Measurements from ENCODE around the gene JAZF1. TPM values are rescaled to one million over a fixed set of nuclear protein-coding genes. Genes with fewer than 3 reads are reported as not detected.

Gene JAZF1
- total RNA-seq, 1 experiment from 2014 or later = 3.4 TPM

DNA sequence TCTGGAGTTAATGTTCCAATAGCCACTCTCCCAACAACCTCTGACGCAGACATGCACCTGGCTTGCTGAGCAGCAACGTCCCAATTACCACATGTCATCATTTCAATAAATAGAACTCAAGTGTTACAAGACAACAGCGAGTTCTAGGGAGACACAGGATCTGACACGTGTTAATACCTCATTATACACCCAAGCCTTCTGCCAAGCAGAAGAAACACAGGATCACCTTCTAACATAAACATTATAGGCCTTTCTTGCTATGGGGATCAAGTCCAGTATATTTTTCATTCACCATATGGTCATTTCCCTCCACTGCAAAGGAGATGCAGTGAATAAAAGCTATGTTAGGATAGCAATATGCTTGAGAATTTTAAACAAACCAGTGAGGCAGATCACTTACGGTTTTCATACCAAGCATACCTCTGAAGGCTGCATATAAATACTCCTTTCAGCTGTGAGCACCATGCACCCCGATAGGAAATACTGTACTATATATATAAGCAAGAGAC is 74.2 kb downstream of the JAZF1 start:
- no peak for DNase-seq (ENCODE audit: low read depth, low spot score)
- H3K79me2 ChIP-seq (ENCODE audit: insufficient read depth, low read length) = no peaks in the 10 kb centered on the region
- ChIA-PET CTCF (no interaction called here), RAD21 (ENCODE audit: low non-redundant PET in 1 of 2, low total read pairs in 2 of 2, uncharacterized antibody in 2 of 2, unreplicated experiment in 2 of 2) (no interaction called here), POLR2A (no interaction called here)
- no peak overlapping the region for H3K9ac ChIP-seq (ENCODE audit: low read length)
- H3K9me2 ChIP-seq (ENCODE audit: insufficient read depth) = no peaks in the 10 kb centered on the region
- H2AFZ ChIP-seq (ENCODE audit: low read depth, low read length, poor library complexity, severe bottlenecking) = no peak overlapping the region
- no peaks in the 10 kb centered on the region for H3K9me3 ChIP-seq (ENCODE audit: control insufficient read depth in 1 of 2, insufficient read depth in 1 of 2, low read depth in 1 of 2, low read length in 2 of 2)
- ATAC-seq = no peak
- H3K27ac ChIP-seq (ENCODE audit: low read depth, low read length) = no peak overlapping the region
- TF ChIP-seq SIN3A (IDR thresholded peaks at IDR 0.05; ENCODE audit: low read depth) = no peak
- TF ChIP-seq ELF1 (IDR thresholded peaks at IDR 0.05; ENCODE audit: borderline replicate concordance, low read depth) = no peak
- no peak for TF ChIP-seq EZH2 (IDR thresholded peaks at IDR 0.05)
- no peak for TF ChIP-seq YY1 (IDR thresholded peaks at IDR 0.05; ENCODE audit: extremely low read depth, insufficient replicate concordance, low read depth, low read length)
- no peak for TF ChIP-seq SRF (IDR thresholded peaks at IDR 0.05; ENCODE audit: low read depth)
- no peak for TF ChIP-seq TCF7L2 (IDR thresholded peaks at IDR 0.05; ENCODE audit: borderline replicate concordance, extremely low read depth, insufficient read depth, insufficient read length)
- TF ChIP-seq MAX (IDR thresholded peaks at IDR 0.05) = no peak
- no peak for TF ChIP-seq SP1 (IDR thresholded peaks at IDR 0.05; ENCODE audit: low read depth)
- no peak for TF ChIP-seq POLR2A (IDR thresholded peaks at IDR 0.05; ENCODE audit: borderline replicate concordance, extremely low read depth, insufficient read depth, insufficient read length)
- no peak for TF ChIP-seq EZH2phosphoT487 (IDR thresholded peaks at IDR 0.05; ENCODE audit: borderline replicate concordance)
- TF ChIP-seq EGR1 (IDR thresholded peaks at IDR 0.05; ENCODE audit: low read depth) = no peak
- no peak for TF ChIP-seq REST (IDR thresholded peaks at IDR 0.05; ENCODE audit: low read depth)
- TF ChIP-seq FOSL1 (IDR thresholded peaks at IDR 0.05; ENCODE audit: low read depth) = no peak
- TF ChIP-seq CBX3 (IDR thresholded peaks at IDR 0.05; ENCODE audit: low read depth) = no peak
- TF ChIP-seq CEBPB (IDR thresholded peaks at IDR 0.05; ENCODE audit: low read depth) = no peak
- TF ChIP-seq ZFX (IDR thresholded peaks at IDR 0.05) = no peak
- no peak for TF ChIP-seq JUND (IDR thresholded peaks at IDR 0.05)
- no peak for TF ChIP-seq ZNF274 (IDR thresholded peaks at IDR 0.05; ENCODE audit: low read depth, low read length)
- no peak for TF ChIP-seq RAD21 (IDR thresholded peaks at IDR 0.05; ENCODE audit: low read depth)
- intact Hi-C loops (cut with micrococcal nuclease) = no loop called here
- H3K27me3 ChIP-seq (ENCODE audit: insufficient read depth, low read length) = no peaks in the 10 kb centered on the region
- no peak overlapping the region for H3K4me3 ChIP-seq (replicated peaks in 1 of 2; ENCODE audit: low read depth in 1 of 2, low read length in 2 of 2)
- no peak overlapping the region for H3K4me2 ChIP-seq (ENCODE audit: low read length)
- H3K36me3 ChIP-seq (ENCODE audit: control insufficient read depth in 1 of 2, insufficient read depth in 2 of 2, low read length in 2 of 2) = no peaks in the 10 kb centered on the region
- no peaks in the 10 kb centered on the region for H4K20me1 ChIP-seq (ENCODE audit: insufficient read depth)
- BruUV-seq (replicated peaks) = no TSS peak
- H3K4me1 ChIP-seq (ENCODE audit: control insufficient read depth in 1 of 2, insufficient read depth in 2 of 2, low read length in 2 of 2) = peaks cover 29 to 47% of the 10 kb centered on the region in 2 experiments
